ENCODE measurements around the gene JUNB. TPM values are rescaled to one million over a fixed set of nuclear protein-coding genes. Genes with fewer than 3 reads are reported as not detected.

JUNB gene
- total and polyA plus RNA-seq, 2 of the 13 experiments (the other 11 are each of a cell fraction or from before 2014, with no cell fraction given) = 7.7 to 8.2 TPM

- TF ChIP-seq SNAPC2 (CRISPR knock-in tag; IDR thresholded peaks at IDR 0.05) (no peak), ZHX2 (IDR thresholded peaks at IDR 0.05; ENCODE audit: low read depth) (peak; percentile 45; the same call in 1 of the 2 replicates), ZHX2 (CRISPR knock-in tag; IDR thresholded peaks at IDR 0.05; ENCODE audit: borderline replicate concordance) (no peak), E2F2 (CRISPR knock-in tag; IDR thresholded peaks at IDR 0.05; ENCODE audit: borderline replicate concordance) (0 out of 2 replicates have a peak, but pooled peaks have one; percentile 40), TBP (CRISPR knock-in tag; IDR thresholded peaks at IDR 0.05) (peak; percentile 38; the same call in 1 of the 2 replicates), ZNF224 (CRISPR knock-in tag; IDR thresholded peaks at IDR 0.05) (peak; percentile 70; the same call in 1 of the 2 replicates), ZNF570 (CRISPR knock-in tag; IDR thresholded peaks at IDR 0.05; ENCODE audit: borderline replicate concordance) (no peak; the same call in 1 of the 2 replicates), MEF2D (CRISPR knock-in tag; IDR thresholded peaks at IDR 0.05) (peak; percentile 55; the same call in 1 of the 2 replicates), TBX3 (IDR thresholded peaks at IDR 0.05; ENCODE audit: borderline replicate concordance) (no peak), YEATS4 (CRISPR knock-in tag; IDR thresholded peaks at IDR 0.05; ENCODE audit: borderline replicate concordance) (peak; percentile 76), SRF (IDR thresholded peaks at IDR 0.05; ENCODE audit: low read depth, low read length) (no peak), ZNF296 (CRISPR knock-in tag; conservative IDR thresholded peaks at IDR 0.05) (peak; percentile 46; the same call in 1 of the 2 replicates), TAF1 (CRISPR knock-in tag; IDR thresholded peaks at IDR 0.05) (peak; percentile 98), IRX3 (CRISPR knock-in tag; IDR thresholded peaks at IDR 0.05; ENCODE audit: borderline replicate concordance, low read depth) (0 out of 2 replicates have a peak, but pooled peaks have one; percentile 68), ZNF563 (CRISPR knock-in tag; IDR thresholded peaks at IDR 0.05) (peak; percentile 92), HDAC1 (CRISPR knock-in tag; IDR thresholded peaks at IDR 0.05) (peak; percentile 95), ZNF234 (CRISPR knock-in tag; conservative IDR thresholded peaks at IDR 0.05) (no peak)
- TF ChIP-seq, protein P1, sequence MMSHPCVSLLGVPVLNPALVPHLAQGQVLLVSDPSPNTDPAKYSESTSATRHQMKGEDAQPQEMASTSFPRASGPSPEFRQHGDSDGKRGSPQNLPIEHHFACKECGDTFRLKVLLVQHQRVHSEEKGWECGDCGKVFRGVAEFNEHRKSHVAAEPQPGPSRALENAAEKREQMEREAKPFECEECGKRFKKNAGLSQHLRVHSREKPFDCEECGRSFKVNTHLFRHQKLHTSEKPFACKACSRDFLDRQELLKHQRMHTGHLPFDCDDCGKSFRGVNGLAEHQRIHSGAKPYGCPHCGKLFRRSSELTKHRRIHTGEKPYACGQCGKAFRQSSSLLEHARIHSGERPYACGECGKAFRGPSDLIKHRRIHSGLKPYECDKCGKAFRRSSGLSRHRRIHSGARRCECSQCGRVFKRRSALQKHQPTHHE (CRISPR knock-in tag; IDR thresholded peaks at IDR 0.05; ENCODE audit: borderline replicate concordance) = 0 out of 2 replicates have a peak, but pooled peaks have one; percentile 23
- TF ChIP-seq, protein P2, sequence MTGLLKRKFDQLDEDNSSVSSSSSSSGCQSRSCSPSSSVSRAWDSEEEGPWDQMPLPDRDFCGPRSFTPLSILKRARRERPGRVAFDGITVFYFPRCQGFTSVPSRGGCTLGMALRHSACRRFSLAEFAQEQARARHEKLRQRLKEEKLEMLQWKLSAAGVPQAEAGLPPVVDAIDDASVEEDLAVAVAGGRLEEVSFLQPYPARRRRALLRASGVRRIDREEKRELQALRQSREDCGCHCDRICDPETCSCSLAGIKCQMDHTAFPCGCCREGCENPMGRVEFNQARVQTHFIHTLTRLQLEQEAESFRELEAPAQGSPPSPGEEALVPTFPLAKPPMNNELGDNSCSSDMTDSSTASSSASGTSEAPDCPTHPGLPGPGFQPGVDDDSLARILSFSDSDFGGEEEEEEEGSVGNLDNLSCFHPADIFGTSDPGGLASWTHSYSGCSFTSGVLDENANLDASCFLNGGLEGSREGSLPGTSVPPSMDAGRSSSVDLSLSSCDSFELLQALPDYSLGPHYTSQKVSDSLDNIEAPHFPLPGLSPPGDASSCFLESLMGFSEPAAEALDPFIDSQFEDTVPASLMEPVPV (CRISPR knock-in tag; IDR thresholded peaks at IDR 0.05) = peak; percentile 9; the same call in 1 of the 2 replicates
Measured at GRCh38 chr19:12801466-12802266, 10.4 kb downstream of the JUNB start, which contains the start of the genes PRDX2 and THSD8 (continued).

Data from HepG2 (cell line).